GM21737 (cell line): ENCODE measurements around the gene CEP128.
A peak's percentile ranks its signal among the peaks of the same experiment; 100 is the strongest.

Experiments used
- ATAC-seq: cut with Tn5 transposase; IDR thresholded peaks from one replicate; pipeline ENCODE4 v1.9.1; 2021; ENCODE audit warnings: mild to moderate bottlenecking, moderate library complexity; ENCODE audit not compliant: unreplicated experiment

The CEP128 gene

GRCh38 chr14:80496090-80496489 lies 445.4 kb downstream of the CEP128 start:
- ATAC-seq = no peak

GRCh38 chr14:80494769-80495168 lies 446.8 kb downstream of the CEP128 start:
- ATAC-seq = no peak

GRCh38 chr14:80493620-80494019 lies 447.9 kb downstream of the CEP128 start:
- ATAC-seq = no peak

GRCh38 chr14:80491650-80492049 lies 449.9 kb downstream of the CEP128 start:
- ATAC-seq = no peak

GRCh38 chr14:80491131-80491530 lies 450.4 kb downstream of the CEP128 start:
- ATAC-seq = peak; percentile 85

- ATAC-seq = no peak
Observed at GRCh38 chr14:80489513-80489912, 452.0 kb downstream of the CEP128 start.

- ATAC-seq = no peak
Observed at GRCh38 chr14:80485764-80486163, 455.8 kb downstream of the CEP128 start.

- ATAC-seq = no peak
Observed at GRCh38 chr14:80483331-80483730, 458.2 kb downstream of the CEP128 start.

GRCh38 chr14:80477388-80478160 lies 464.0 kb downstream of the CEP128 start:
- no peak for ATAC-seq

GRCh38 chr14:80475074-80475473 lies 466.5 kb downstream of the CEP128 start:
- ATAC-seq = no peak

- ATAC-seq = no peak
Observed at GRCh38 chr14:80468331-80469122, 473.0 kb downstream of the CEP128 start.

GRCh38 chr14:80465546-80466220 lies 475.9 kb downstream of the CEP128 start:
- no peak for ATAC-seq

- no peak for ATAC-seq
Observed at GRCh38 chr14:80464531-80465149, 476.9 kb downstream of the CEP128 start.

- ATAC-seq = no peak
Observed at GRCh38 chr14:80456209-80456608, 485.3 kb downstream of the CEP128 start.

- no peak for ATAC-seq
Observed at GRCh38 chr14:80455031-80455430, 486.5 kb downstream of the CEP128 start.

GRCh38 chr14:80448267-80448666 lies 493.3 kb downstream of the CEP128 start:
- no peak for ATAC-seq

GRCh38 chr14:80447392-80447791 lies 494.1 kb downstream of the CEP128 start:
- ATAC-seq = no peak
